ENCODE results near the gene DNAJC15. TPM values are rescaled to one million over a fixed set of nuclear protein-coding genes. Genes with fewer than 3 reads are reported as not detected.
A peak's percentile ranks its signal among the peaks of the same experiment; 100 is the strongest.

The DNAJC15 gene
- total RNA-seq, 1 experiment from 2014 or later: 33.2 TPM

GRCh38 chr13:43146400-43146799 lies 123.0 kb downstream of the DNAJC15 start:
- DNase-seq (ENCODE audit: extremely low read depth, low read depth): no peak

GRCh38 chr13:43150369-43151207 lies 127.2 kb downstream of the DNAJC15 start:
- DNase-seq (ENCODE audit: extremely low read depth, low read depth): no peak

GRCh38 chr13:43153436-43154090 lies 130.2 kb downstream of the DNAJC15 start:
- DNase-seq (ENCODE audit: extremely low read depth, low read depth): peak; percentile 86

GRCh38 chr13:43154156-43154651 lies 130.8 kb downstream of the DNAJC15 start:
- peak; percentile 27 for DNase-seq (ENCODE audit: extremely low read depth, low read depth)

- DNase-seq (ENCODE audit: extremely low read depth, low read depth): no peak
Measured at GRCh38 chr13:43154839-43155238, 131.5 kb downstream of the DNAJC15 start.

GRCh38 chr13:43156916-43157315 lies 133.5 kb downstream of the DNAJC15 start:
- DNase-seq (ENCODE audit: extremely low read depth, low read depth): no peak

- no peak for DNase-seq (ENCODE audit: extremely low read depth, low read depth)
Measured at GRCh38 chr13:43157796-43158195, 134.4 kb downstream of the DNAJC15 start.

GRCh38 chr13:43158516-43158915 lies 135.1 kb downstream of the DNAJC15 start:
- DNase-seq (ENCODE audit: extremely low read depth, low read depth): no peak

- DNase-seq (ENCODE audit: extremely low read depth, low read depth): no peak
Measured at GRCh38 chr13:43159026-43159461, 135.7 kb downstream of the DNAJC15 start.

Other genes starting within 250 kb of the DNAJC15 start
- gene FAM216B, start 242.0 kb upstream of the DNAJC15 start, total RNA-seq (2014; rRNA removed; shearing (Covaris generic)): 2.0 and 2.2 TPM in 2 replicates
- 4.9 and 6.0 TPM in 2 replicates for gene EPSTI1, start 31.3 kb upstream of the DNAJC15 start, total RNA-seq (2014; rRNA removed; shearing (Covaris generic))

All from NCI-H460 (cell line).